Gastroesophageal sphincter (tissue), 4 donors: ENCODE measurements around the gene RC3H2. TPM values are rescaled to one million over a fixed set of nuclear protein-coding genes. Genes with fewer than 3 reads are reported as not detected.
"Not testable (repeated sequence)": the region's sequence is repeated elsewhere in the genome, so short reads cannot be mapped to it uniquely, and the experiment has no call there.

Experiments used
- ATAC-seq: fragments of 150-250 bp; one replicate; pipeline ENCODE4 v1.9.1; 2016; ENCODE audit warnings: mild to moderate bottlenecking, moderate library complexity
- H3K27ac ChIP-seq, 4 donors: fragments of 200-600 bp; sonication (generic) in 3 of 4; 1 replicate in 3 of 4; 2 replicates in 1 of 4; pipeline ENCODE4 v1.5.1; 2016 to 2019
- H3K27me3 ChIP-seq: fragments of 200-600 bp; sonication (generic); one replicate; pipeline ENCODE4 v1.5.1; 2019
- H3K36me3 ChIP-seq, 2 donors: fragments of 200-600 bp; sonication (generic); one replicate each; pipeline ENCODE4 v1.5.1; 2019; ENCODE audit warnings: control low read depth in 1 of 2
- H3K4me1 ChIP-seq, 3 donors: fragments of 200-600 bp; sonication (generic); 1 replicate in 2 of 3; 2 replicates in 1 of 3; pipeline ENCODE4 v1.5.1; 2016 to 2019; ENCODE audit warnings: control low read depth in 2 of 3
- H3K4me3 ChIP-seq, 2 donors: fragments of 200-600 bp; sonication (generic); one replicate each; pipeline ENCODE4 v1.5.1; 2019; ENCODE audit warnings: mild to moderate bottlenecking in 1 of 2, moderate library complexity in 1 of 2
- H3K9me3 ChIP-seq, 3 donors: fragments of 200-600 bp; sonication (generic); one replicate each; pipeline ENCODE4 v1.5.1; 2017 to 2019; ENCODE audit warnings: control low read depth in 2 of 3
- EP300 ChIP-seq: sonication (generic); formaldehyde crosslinking; IDR thresholded peaks from one replicate; pipeline ENCODE4 v1.6.1; 2017; ENCODE audit warnings: antibody characterized with exemption, mild to moderate bottlenecking
- POLR2A ChIP-seq, 2 donors: fragments of 450-650 bp; IDR thresholded peaks; one replicate each; pipeline ENCODE4 v1.6.1; 2017; ENCODE audit warnings: antibody characterized with exemption in 2 of 2, mild to moderate bottlenecking in 2 of 2, moderate library complexity in 1 of 2
- POLR2AphosphoS5 ChIP-seq: sonication (generic); formaldehyde crosslinking; IDR thresholded peaks from one replicate; pipeline ENCODE4 v1.6.1; 2017; ENCODE audit warnings: antibody characterized with exemption
- WGBS, 2 donors: methylation state at CpG; one replicate each; pipeline ENCODE4 v1.1.5; 2018; ENCODE audit warnings: low coverage in 1 of 2; 5-methylcytosine and 5-hydroxymethylcytosine counted together
- total RNA-seq, 4 donors: library from RNA; depleted of rRNA; stranded (reverse); fragments of >200 nt; gene quantifications; one replicate each; pipeline ENCODE4 v1.1.0, GENCODE V29; 2016
- TF ChIP-seq, protein P1 (sequence below), 4 experiments: fragments of 200-600 bp in 2 of 4; fragments of 450-650 bp in 2 of 4; sonication (generic) in 1 of 4; IDR thresholded peaks; one replicate each; pipeline ENCODE4 v1.5.1; 2017 to 2019; ENCODE audit warnings: antibody characterized with exemption in 4 of 4, mild to moderate bottlenecking in 2 of 4, moderate library complexity in 2 of 4

The RC3H2 gene
- total RNA-seq, 4 donors from 2014 or later, result 50.6 to 70.7 (median 68.7) TPM

GRCh38 chr9:122875523-122875922 is 29.6 kb downstream of the RC3H2 start:
- ATAC-seq, result no peak
- Histone ChIP-seq H3K27ac (no peak overlapping the region), H3K9me3 (no peaks in the 10 kb centered on the region), H3K4me3 (no peak overlapping the region), H3K27me3 (no peaks in the 10 kb centered on the region), H3K4me1 (no peaks in the 10 kb centered on the region), H3K36me3 (peaks cover 11 to 100% of the 10 kb centered on the region in 2 donors)
- 76 to 80% methylated on average over 1 of the region's 1 CpG for WGBS, 2 donors
- TF ChIP-seq POLR2AphosphoS5 (no peak), EP300 (no peak), POLR2A (IDR thresholded peaks at IDR 0.05) (no peak)
- TF ChIP-seq, protein P1, sequence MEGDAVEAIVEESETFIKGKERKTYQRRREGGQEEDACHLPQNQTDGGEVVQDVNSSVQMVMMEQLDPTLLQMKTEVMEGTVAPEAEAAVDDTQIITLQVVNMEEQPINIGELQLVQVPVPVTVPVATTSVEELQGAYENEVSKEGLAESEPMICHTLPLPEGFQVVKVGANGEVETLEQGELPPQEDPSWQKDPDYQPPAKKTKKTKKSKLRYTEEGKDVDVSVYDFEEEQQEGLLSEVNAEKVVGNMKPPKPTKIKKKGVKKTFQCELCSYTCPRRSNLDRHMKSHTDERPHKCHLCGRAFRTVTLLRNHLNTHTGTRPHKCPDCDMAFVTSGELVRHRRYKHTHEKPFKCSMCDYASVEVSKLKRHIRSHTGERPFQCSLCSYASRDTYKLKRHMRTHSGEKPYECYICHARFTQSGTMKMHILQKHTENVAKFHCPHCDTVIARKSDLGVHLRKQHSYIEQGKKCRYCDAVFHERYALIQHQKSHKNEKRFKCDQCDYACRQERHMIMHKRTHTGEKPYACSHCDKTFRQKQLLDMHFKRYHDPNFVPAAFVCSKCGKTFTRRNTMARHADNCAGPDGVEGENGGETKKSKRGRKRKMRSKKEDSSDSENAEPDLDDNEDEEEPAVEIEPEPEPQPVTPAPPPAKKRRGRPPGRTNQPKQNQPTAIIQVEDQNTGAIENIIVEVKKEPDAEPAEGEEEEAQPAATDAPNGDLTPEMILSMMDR (IDR thresholded peaks at IDR 0.05), result no peak

- not testable (repeated sequence) for H3K9me3 ChIP-seq, ATAC-seq, H3K27ac ChIP-seq, H3K4me3 ChIP-seq, H3K27me3 ChIP-seq, H3K4me1 ChIP-seq
- H3K36me3 ChIP-seq, result peaks cover 0 to 64% of the 10 kb centered on the region in 2 donors
- no CpG with 5 or more reads among the region's 27 CpGs for WGBS, 2 donors
These were observed 37.9 kb downstream of the RC3H2 start for GRCh38 chr9:122867276-122867675.

GRCh38 chr9:122866079-122866478 is 39.1 kb downstream of the RC3H2 start:
- H3K27me3 ChIP-seq, result no peaks in the 10 kb centered on the region
- no peaks in the 10 kb centered on the region for H3K9me3 ChIP-seq
- no peak for ATAC-seq
- no peak overlapping the region for H3K27ac ChIP-seq
- H3K4me3 ChIP-seq, result no peak overlapping the region
- H3K4me1 ChIP-seq, result no peaks in the 10 kb centered on the region
- TF ChIP-seq POLR2A (IDR thresholded peaks at IDR 0.05) (no peak), EP300 (no peak), POLR2AphosphoS5 (no peak)
- TF ChIP-seq, protein P1 (IDR thresholded peaks at IDR 0.05), result no peak
- peaks cover 0 to 55% of the 10 kb centered on the region in 2 donors for H3K36me3 ChIP-seq
- no CpG with 5 or more reads among the region's 5 CpGs for WGBS, 2 donors

DNA sequence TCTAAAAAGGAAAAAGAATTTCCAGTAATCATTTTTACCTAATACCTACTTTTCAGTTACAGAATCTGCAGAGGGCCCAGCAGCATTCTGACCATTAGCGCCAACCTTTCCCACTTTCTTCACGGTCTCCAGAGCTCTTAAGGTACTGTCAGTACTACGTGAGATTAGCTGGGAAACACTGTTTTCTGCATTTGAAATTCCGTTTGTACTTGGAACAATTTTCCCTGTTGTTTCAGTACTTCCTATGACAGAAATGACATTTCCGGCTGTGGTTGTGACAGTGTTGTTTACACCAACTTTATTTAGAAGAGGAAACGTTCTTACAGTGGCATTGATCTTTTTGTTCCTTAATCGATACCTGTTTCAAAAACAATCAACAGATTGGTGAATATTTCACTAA is 39.9 kb downstream of the RC3H2 start:
- Histone ChIP-seq H3K27me3 (no peaks in the 10 kb centered on the region), H3K4me1 (no peaks in the 10 kb centered on the region), H3K36me3 (peaks cover 0 to 55% of the 10 kb centered on the region in 2 donors), H3K4me3 (no peak overlapping the region), H3K27ac (no peak overlapping the region), H3K9me3 (no peaks in the 10 kb centered on the region)
- whole genome bisulfite sequencing, 2 donors, result 66 to 87% methylated on average over 7 of the region's 7 CpGs
- TF ChIP-seq, protein P1 (IDR thresholded peaks at IDR 0.05), result no peak
- TF ChIP-seq EP300, result no peak
- no peak for TF ChIP-seq POLR2AphosphoS5
- no peak for TF ChIP-seq POLR2A (IDR thresholded peaks at IDR 0.05)
- no peak for ATAC-seq

DNA sequence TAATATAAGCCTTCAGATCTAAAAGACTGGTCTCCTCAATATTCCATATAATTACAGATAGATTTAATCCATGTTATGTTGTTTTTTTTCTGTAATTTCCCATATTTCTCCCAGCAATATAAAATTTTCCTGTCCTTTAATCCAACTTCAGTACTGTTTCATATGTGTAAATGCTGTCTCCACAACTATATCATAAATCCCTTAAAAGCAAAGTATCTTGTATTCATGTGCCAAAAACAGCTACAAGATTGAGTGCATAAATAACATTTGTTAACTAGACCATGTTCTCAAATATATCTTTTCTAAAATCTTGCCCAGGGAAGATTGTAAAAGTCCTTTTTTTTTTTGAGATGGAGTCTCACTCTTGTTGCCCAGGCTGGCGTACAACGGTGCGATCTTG is 41.8 kb downstream of the RC3H2 start:
- WGBS, 2 donors, result 88 to 90% methylated on average over 2 to 3 of the region's 3 CpGs
- ATAC-seq, result no peak
- TF ChIP-seq, protein P1 (IDR thresholded peaks at IDR 0.05), result no peak
- Histone ChIP-seq H3K36me3 (peaks cover 0 to 57% of the 10 kb centered on the region in 2 donors), H3K4me3 (no peak overlapping the region), H3K9me3 (no peaks in the 10 kb centered on the region), H3K4me1 (no peaks in the 10 kb centered on the region), H3K27ac (no peak overlapping the region), H3K27me3 (no peaks in the 10 kb centered on the region)
